HepG2 (cell line): Measurements from ENCODE around the gene PGS1. TPM values are rescaled to one million over a fixed set of nuclear protein-coding genes. Genes with fewer than 3 reads are reported as not detected.

Experiments
- DMTF1 ChIP-seq: sonication (generic); formaldehyde crosslinking; IDR thresholded peaks from 2 replicates; pipeline ENCODE4 v1.4.0; 2020; ENCODE audit warnings: mild to moderate bottlenecking, missing genetic modification reagents
- E2F5 ChIP-seq: sonication (generic); formaldehyde crosslinking; conservative IDR thresholded peaks from 2 replicates; pipeline ENCODE4 v1.4.0; 2020; ENCODE audit warnings: missing genetic modification reagents
- ELF3 ChIP-seq: IDR thresholded peaks from 2 replicates; pipeline ENCODE4 v1.6.1; 2016; ENCODE audit warnings: missing genetic modification reagents, missing compliant biosample characterization
- GPBP1L1 ChIP-seq: sonication (generic); formaldehyde crosslinking; IDR thresholded peaks from 2 replicates; pipeline ENCODE4 v1.5.0; 2020; ENCODE audit warnings: mild to moderate bottlenecking, missing genetic modification reagents
- IRX3 ChIP-seq: sonication (generic); formaldehyde crosslinking; IDR thresholded peaks from 2 replicates; pipeline ENCODE4 v1.8.1; 2023; ENCODE audit warnings: mild to moderate bottlenecking, low read depth, missing genetic modification reagents, borderline replicate concordance
- JARID2 ChIP-seq: sonication (generic); formaldehyde crosslinking; IDR thresholded peaks from 2 replicates; pipeline ENCODE4 v1.8.1; 2023; ENCODE audit warnings: missing genetic modification reagents, inconsistent platforms; ENCODE audit not compliant: insufficient replicate concordance
- KAT2B ChIP-seq: fragments of 150-350 bp; IDR thresholded peaks from 2 replicates; pipeline ENCODE4 v1.6.1; 2014; ENCODE audit warnings: low read depth, low read length, borderline replicate concordance
- MIXL1 ChIP-seq: IDR thresholded peaks from 2 replicates; pipeline ENCODE4 v1.6.1; 2016
- MLX ChIP-seq: IDR thresholded peaks from 2 replicates; pipeline ENCODE4 v1.6.1; 2016
- NBN ChIP-seq: fragments of 450-650 bp; conservative IDR thresholded peaks from 2 replicates; pipeline ENCODE4 v1.6.1; 2017
- NFIC ChIP-seq: IDR thresholded peaks from 2 replicates; pipeline ENCODE4 v1.6.1; 2012; ENCODE audit warnings: mild to moderate bottlenecking, low read length, inconsistent platforms
- NFYC ChIP-seq: IDR thresholded peaks from 2 replicates; pipeline ENCODE4 v1.6.1; 2016; ENCODE audit warnings: missing genetic modification reagents, missing compliant biosample characterization
- SIX4 ChIP-seq: sonication (generic); formaldehyde crosslinking; IDR thresholded peaks from 2 replicates; pipeline ENCODE4 v1.4.0; 2020; ENCODE audit warnings: missing genetic modification reagents
- SMARCE1 ChIP-seq: fragments of 450-650 bp; IDR thresholded peaks from 2 replicates; pipeline ENCODE4 v1.6.1; 2017; ENCODE audit warnings: borderline replicate concordance
- WIZ ChIP-seq: sonication (generic); formaldehyde crosslinking; IDR thresholded peaks from 2 replicates; pipeline ENCODE4 v1.5.1; 2020; ENCODE audit warnings: mild to moderate bottlenecking, missing genetic modification reagents
- YEATS4 ChIP-seq: sonication (generic); formaldehyde crosslinking; IDR thresholded peaks from 2 replicates; pipeline ENCODE4 v1.4.0; 2020; ENCODE audit warnings: missing genetic modification reagents, borderline replicate concordance
- ZBTB42 ChIP-seq: sonication (generic); formaldehyde crosslinking; IDR thresholded peaks from 2 replicates; pipeline ENCODE4 v1.5.0; 2020; ENCODE audit warnings: mild to moderate bottlenecking, missing genetic modification reagents
- ZBTB43 ChIP-seq: sonication (generic); formaldehyde crosslinking; conservative IDR thresholded peaks from 2 replicates; pipeline ENCODE4 v1.4.0; 2020; ENCODE audit warnings: missing genetic modification reagents
- ZNF101 ChIP-seq: sonication (generic); formaldehyde crosslinking; IDR thresholded peaks from 2 replicates; pipeline ENCODE4 v1.4.0; 2020; ENCODE audit warnings: mild to moderate bottlenecking, low read depth, missing genetic modification reagents, borderline replicate concordance
- ZNF12 ChIP-seq: sonication (generic); formaldehyde crosslinking; IDR thresholded peaks from 2 replicates; pipeline ENCODE4 v1.5.0; 2020; ENCODE audit warnings: missing genetic modification reagents
- ZNF230 ChIP-seq: sonication (generic); formaldehyde crosslinking; IDR thresholded peaks from 2 replicates; pipeline ENCODE4 v1.4.0; 2020; ENCODE audit warnings: mild to moderate bottlenecking, missing genetic modification reagents
- ZNF33B ChIP-seq: sonication (generic); formaldehyde crosslinking; IDR thresholded peaks from 2 replicates; pipeline ENCODE4 v1.5.1; 2020; ENCODE audit warnings: mild to moderate bottlenecking, missing genetic modification reagents
- ZNF431 ChIP-seq: sonication (generic); formaldehyde crosslinking; IDR thresholded peaks from 2 replicates; pipeline ENCODE4 v1.9.0; 2022; ENCODE audit warnings: missing genetic modification reagents, low read depth, mild to moderate bottlenecking, borderline replicate concordance
- ZNF546 ChIP-seq: sonication (generic); formaldehyde crosslinking; conservative IDR thresholded peaks from 2 replicates; pipeline ENCODE4 v1.8.1; 2023; ENCODE audit warnings: mild to moderate bottlenecking, missing genetic modification reagents
- ZNF746 ChIP-seq: sonication (generic); formaldehyde crosslinking; IDR thresholded peaks from 2 replicates; pipeline ENCODE4 v1.8.0; 2022; ENCODE audit warnings: mild to moderate bottlenecking, missing genetic modification reagents
- ZNF773 ChIP-seq: sonication (generic); formaldehyde crosslinking; IDR thresholded peaks from 2 replicates; pipeline ENCODE4 v1.4.0; 2020; ENCODE audit warnings: missing genetic modification reagents, borderline replicate concordance
- ZNF879 ChIP-seq: sonication (generic); formaldehyde crosslinking; IDR thresholded peaks from 2 replicates; pipeline ENCODE4 v1.8.1; 2023; ENCODE audit warnings: missing genetic modification reagents
- polyA plus RNA-seq, 8 experiments: library from polyadenylated mRNA; depleted of rRNA in 3 of 8; stranded (reverse) in 7 of 8; unstranded in 1 of 8; fragments of >200 nt; fragmentation: Illumina TruSeq in 4 of 8; extraction: Trizol in 4 of 8; gene quantifications; 2 replicates each; pipeline versions ENCODE4 v1.2.1 to v1.2.3, GENCODE V29; 2011 to 2016; ENCODE audit warnings: low read depth in 4 of 8, missing spikeins in 1 of 8, mixed read lengths in 1 of 8; ENCODE audit not compliant: insufficient read depth in 1 of 8
- total RNA-seq, 5 experiments: library from RNA; depleted of rRNA; stranded (reverse); fragments of >200 nt; fragmentation: Illumina TruSeq; extraction: Trizol; gene quantifications; 2 replicates each; pipeline ENCODE4 v1.2.3, GENCODE V29; 2016; ENCODE audit warnings: low read depth in 1 of 5

Gene PGS1
- total and polyA plus RNA-seq, 2 of the 13 experiments (the other 11 are each of a cell fraction or from before 2014, with no cell fraction given): 25.9 to 31.5 TPM

GRCh38 chr17:78355045-78355641, 23.3 kb upstream of the PGS1 start (continued):
- no peak for TF ChIP-seq SIX4 (CRISPR knock-in tag)
- TF ChIP-seq IRX3 (CRISPR knock-in tag): no peak
- no peak for TF ChIP-seq KAT2B
- no peak for TF ChIP-seq ZNF101 (CRISPR knock-in tag)
- 0 out of 2 replicates have a peak, but pooled peaks have one; percentile 33 for TF ChIP-seq MIXL1 (CRISPR knock-in tag)
- TF ChIP-seq SMARCE1: no peak
- TF ChIP-seq ZNF431 (CRISPR knock-in tag): no peak
- TF ChIP-seq ZNF33B (CRISPR knock-in tag): no peak
- TF ChIP-seq ZNF746: peak; percentile 44; the same call in 1 of the 2 replicates
- TF ChIP-seq WIZ (CRISPR knock-in tag): no peak
- TF ChIP-seq ELF3 (CRISPR knock-in tag): peak; percentile 95
- TF ChIP-seq ZNF879 (CRISPR knock-in tag): no peak
- TF ChIP-seq MLX (CRISPR knock-in tag): no peak; the same call in 1 of the 2 replicates
- no peak for TF ChIP-seq ZNF12
- TF ChIP-seq DMTF1 (CRISPR knock-in tag): no peak
- TF ChIP-seq E2F5 (CRISPR knock-in tag): no peak
- TF ChIP-seq ZBTB43 (CRISPR knock-in tag): peak; percentile 60; the same call in 1 of the 2 replicates
- no peak for TF ChIP-seq NFYC (CRISPR knock-in tag)
- TF ChIP-seq YEATS4 (CRISPR knock-in tag): no peak
- TF ChIP-seq JARID2: no peak
- no peak for TF ChIP-seq ZNF546 (CRISPR knock-in tag)
- no peak for TF ChIP-seq ZBTB42
- TF ChIP-seq ZNF773 (CRISPR knock-in tag): no peak
- no peak for TF ChIP-seq GPBP1L1 (CRISPR knock-in tag)
- TF ChIP-seq ZNF230 (CRISPR knock-in tag): no peak
- TF ChIP-seq NFIC: 0 out of 2 replicates have a peak, but pooled peaks have one; percentile 32
- no peak for TF ChIP-seq NBN
